A673 (cell line): ENCODE measurements around the gene MRPS12. TPM values are rescaled to one million over a fixed set of nuclear protein-coding genes. Genes with fewer than 3 reads are reported as not detected.

Experiments used
- BruUV-seq: library from RNA; stranded (reverse); fragments of 400-500 nt; replicated peaks from 2 replicates; lab custom pipeline; 2021; lab: Mats Ljungman, UMichigan
- CTCF ChIA-PET: fragments of 300-600 bp; sonication (Branson Sonifier 250); formaldehyde crosslinking; loops from one replicate; lab custom pipeline; 2022; ENCODE audit warnings: antibody characterized with exemption; lab: Charles Lee
- POLR2A ChIA-PET: fragments of 300-600 bp; sonication (Branson Sonifier 250); formaldehyde crosslinking; loops from one replicate; lab custom pipeline; 2022; ENCODE audit warnings: antibody characterized with exemption; ENCODE audit not compliant: low non-redundant PET; lab: Charles Lee
- DNase-seq: peaks from one replicate; pipeline ENCODE4 v3.0.0-alpha.2; 2015; ENCODE audit warnings: low spot score
- H3K27ac ChIP-seq: fragments of 200-600 bp; sonication (generic); 2 replicates; pipeline ENCODE4 v1.5.1; 2016; ENCODE audit warnings: mixed run types, low read depth, mild to moderate bottlenecking, mixed read lengths, antibody characterized with exemption, low read length; ENCODE audit not compliant: poor library complexity, severe bottlenecking
- H3K27me3 ChIP-seq: fragments of 200-600 bp; sonication (generic); replicated peaks from 2 replicates; pipeline ENCODE4 v1.6.1; 2017; ENCODE audit warnings: mixed run types, low read depth, mild to moderate bottlenecking, mixed read lengths, antibody characterized with exemption, low read length; ENCODE audit not compliant: insufficient read depth, poor library complexity
- H3K36me3 ChIP-seq: fragments of 200-600 bp; sonication (generic); 2 replicates; pipeline ENCODE4 v1.6.1; 2016; ENCODE audit warnings: mixed run types, mild to moderate bottlenecking, mixed read lengths, antibody characterized with exemption, low read length; ENCODE audit not compliant: insufficient read depth, poor library complexity, severe bottlenecking
- H3K4me1 ChIP-seq: fragments of 200-600 bp; sonication (generic); 2 replicates; pipeline ENCODE4 v1.6.1; 2017; ENCODE audit warnings: mixed run types, mild to moderate bottlenecking, mixed read lengths, antibody characterized with exemption, low read length; ENCODE audit not compliant: insufficient read depth, poor library complexity, severe bottlenecking
- H3K4me3 ChIP-seq: fragments of 200-600 bp; sonication (generic); 2 replicates; pipeline ENCODE4 v1.5.1; 2016; ENCODE audit warnings: low read depth, mixed run types, mild to moderate bottlenecking, mixed read lengths, low read length; ENCODE audit not compliant: poor library complexity, severe bottlenecking
- H3K9me3 ChIP-seq: fragments of 200-600 bp; sonication (generic); 2 replicates; pipeline ENCODE4 v1.6.1; 2016; ENCODE audit warnings: mixed run types, low read depth, mild to moderate bottlenecking, mixed read lengths, antibody characterized with exemption, low read length; ENCODE audit not compliant: poor library complexity, severe bottlenecking
- CTCF ChIP-seq: fragments of 300-800, 200-600 bp; sonication (generic); conservative IDR thresholded peaks from 2 replicates; pipeline ENCODE4 v1.5.1; 2017; ENCODE audit warnings: low read depth, mild to moderate bottlenecking, antibody characterized with exemption, low read length, moderate library complexity, mixed read lengths
- EZH2 ChIP-seq: fragments of 200-600 bp; sonication (generic); IDR thresholded peaks from 2 replicates; pipeline ENCODE4 v1.6.1; 2017; ENCODE audit warnings: borderline replicate concordance, low read depth, mild to moderate bottlenecking, mixed read lengths, antibody characterized with exemption, low read length; ENCODE audit not compliant: poor library complexity, severe bottlenecking
- intact Hi-C: fragments of 100-400 bp; cut with micrococcal nuclease; formaldehyde crosslinking; loops from one replicate; pipeline ENCODE4 v1.10.0; 2022; ENCODE audit not compliant: unreplicated experiment
- total RNA-seq: library from RNA; stranded (reverse); gene quantifications from 2 replicates; pipeline ENCODE4 v1.2.3, GENCODE V29; 2021

MRPS12 gene
- total RNA-seq, 1 experiment from 2014 or later = 81.9 TPM

GRCh38 chr19:38894968-38895367, 35.8 kb upstream of the MRPS12 start:
- no peak for DNase-seq
- H3K4me3 ChIP-seq = no peak overlapping the region
- H3K4me1 ChIP-seq = no peaks in the 10 kb centered on the region
- H3K27ac ChIP-seq = no peak overlapping the region
- TF ChIP-seq EZH2 (no peak), CTCF (no peak)
- H3K9me3 ChIP-seq = no peaks in the 10 kb centered on the region
- BruUV-seq = no TSS peak
- no peaks in the 10 kb centered on the region for H3K36me3 ChIP-seq
- no peaks in the 10 kb centered on the region for H3K27me3 ChIP-seq
- ChIA-PET POLR2A (no interaction called here), CTCF (no interaction called here)
- intact Hi-C loops = no loop called here

- POLR2A ChIA-PET = no interaction called here
- Histone ChIP-seq H3K36me3 (no peaks in the 10 kb centered on the region), H3K27me3 (no peaks in the 10 kb centered on the region), H3K4me1 (peaks cover 4% of the 10 kb centered on the region), H3K4me3 (peak overlapping the region; percentile 69), H3K27ac (peak overlapping the region; percentile 62), H3K9me3 (no peaks in the 10 kb centered on the region)
- CTCF ChIA-PET = no interaction called here
- TF ChIP-seq CTCF = no peak
- TF ChIP-seq EZH2 = no peak
- TSS peak; percentile 37 for BruUV-seq
- no peak for DNase-seq
- intact Hi-C loops = loop anchor here (2.0 kb wide), 1 partner anchor 48 kb away; no protein-coding TSS in a partner anchor
These were observed 31.8 kb upstream of the MRPS12 start for GRCh38 chr19:38898788-38899446.

DNA sequence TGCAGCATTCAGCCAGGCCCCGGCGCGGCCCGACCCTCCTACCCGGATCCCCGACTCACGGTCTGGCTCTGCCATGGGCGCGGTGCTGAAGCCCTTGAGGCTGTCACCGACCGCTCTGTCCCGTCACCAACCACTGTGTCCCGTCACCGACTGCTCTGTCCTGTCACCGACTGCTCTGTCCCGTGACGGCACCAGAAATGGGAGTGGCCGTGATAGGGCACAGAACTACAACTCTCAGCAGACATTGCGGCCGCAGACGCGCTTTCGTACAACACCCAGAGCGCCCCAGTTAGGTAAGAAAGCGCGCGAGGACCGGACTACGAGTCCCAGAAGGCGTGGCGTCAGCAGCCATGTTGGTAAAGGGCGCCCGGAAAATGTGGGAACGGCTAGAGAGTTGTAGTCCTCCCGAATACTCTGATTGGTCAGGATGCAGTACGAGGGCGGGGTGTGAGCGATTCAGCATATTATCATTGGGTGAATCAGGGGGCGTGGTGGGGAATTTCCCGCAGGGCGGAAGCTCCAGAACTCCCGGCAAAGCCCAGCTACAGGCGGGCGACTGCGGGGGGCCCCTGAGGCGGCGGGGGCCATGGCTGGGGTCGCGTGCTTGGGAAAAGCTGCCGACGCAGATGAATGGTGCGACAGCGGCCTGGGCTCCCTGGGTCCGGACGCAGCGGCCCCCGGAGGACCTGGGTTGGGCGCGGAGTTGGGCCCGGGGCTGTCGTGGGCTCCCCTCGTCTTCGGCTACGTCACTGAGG, 31.1 kb upstream of the MRPS12 start, which contains the start of the genes NFKBIB and SIRT2:
Gene NFKBIB, plus strand, starts transcription at position 523 of the 755 bp plus-strand sequence. Its CDS starts 64 bp downstream, at position 587.
Gene SIRT2, minus strand, starts transcription at position 172 of the 755 bp plus-strand sequence. Its CDS starts 97 bp downstream, at position 75.
- peak; percentile 100 for DNase-seq
- no TSS peak for BruUV-seq
- Histone ChIP-seq H3K36me3 (peaks cover 2% of the 10 kb centered on the region), H3K27ac (peak within 1 kb of the TSS; percentile 86), H3K9me3 (no peaks in the 10 kb centered on the region), H3K4me1 (peaks cover 4% of the 10 kb centered on the region), H3K4me3 (peak within 1 kb of the TSS; percentile 69), H3K27me3 (no peaks in the 10 kb centered on the region)
- ChIA-PET CTCF (interaction anchor here (0.6 to 1.6 kb wide), 4 partner anchors 11 to 509 kb away, joined by 3 to 7 read pairs (median 4); partner anchors contain the start of genes FAM98C, MRPS12 and SARS2), POLR2A (interaction anchor here (0.7 to 1.0 kb wide), 2 partner anchors 31 to 281 kb away, joined by 3 read pairs; partner anchors contain the start of genes EIF3K, MRPS12 and SARS2)
- TF ChIP-seq EZH2 = no peak
- TF ChIP-seq CTCF = no peak
- intact Hi-C loops = loop anchor here (2.0 kb wide), 1 partner anchor 49 kb away; no protein-coding TSS in a partner anchor
